NCI-H2081 (cell line): ENCODE measurements around the gene PRPF40A.

Experiments used
- DNase-seq, 2 experiments: peaks; one replicate each; lab custom pipeline; 2025; lab: John Stamatoyannopoulos, UW

The PRPF40A gene

GRCh38 chr2:152620208-152620607 lies 97.1 kb downstream of the PRPF40A start:
- no peak for DNase-seq

- DNase-seq, result no peak
Measured at GRCh38 chr2:152618193-152618564, 99.1 kb downstream of the PRPF40A start.

- DNase-seq, result no peak
Measured at GRCh38 chr2:152617456-152618192, 99.6 kb downstream of the PRPF40A start.

GRCh38 chr2:152615177-152615576 lies 102.1 kb downstream of the PRPF40A start:
- DNase-seq, result no peak

- DNase-seq, result peak in 1 of 2 experiments; percentile 1
Measured at GRCh38 chr2:152613235-152613634, 104.0 kb downstream of the PRPF40A start.

GRCh38 chr2:152611458-152612231 lies 105.6 kb downstream of the PRPF40A start:
- DNase-seq, result no peak

GRCh38 chr2:152609699-152610098 lies 107.6 kb downstream of the PRPF40A start:
- no peak for DNase-seq

- no peak for DNase-seq
Measured at GRCh38 chr2:152609154-152609553, 108.1 kb downstream of the PRPF40A start.

- DNase-seq, result no peak
Measured at GRCh38 chr2:152607793-152608300, 109.4 kb downstream of the PRPF40A start.

GRCh38 chr2:152606941-152607340 lies 110.3 kb downstream of the PRPF40A start:
- DNase-seq, result no peak

GRCh38 chr2:152606081-152606480 lies 111.2 kb downstream of the PRPF40A start:
- DNase-seq, result no peak

GRCh38 chr2:152603166-152603565 lies 114.1 kb downstream of the PRPF40A start:
- no peak for DNase-seq

GRCh38 chr2:152602750-152603149 lies 114.5 kb downstream of the PRPF40A start:
- no peak for DNase-seq
